DMS 273 (cell line): ENCODE data around the gene PIK3CD.

Experiments used
- DNase-seq: peaks from one replicate; lab custom pipeline; 2025; ENCODE audit not compliant: unreplicated experiment; lab: John Stamatoyannopoulos, UW

PIK3CD gene

GRCh38 chr1:9763914-9764313, 112.4 kb downstream of the PIK3CD start:
- DNase-seq = no peak

GRCh38 chr1:9764550-9764949, 113.0 kb downstream of the PIK3CD start:
- no peak for DNase-seq

- DNase-seq = no peak
These were observed 115.4 kb downstream of the PIK3CD start for GRCh38 chr1:9766759-9767442.

GRCh38 chr1:9767964-9768668, 116.6 kb downstream of the PIK3CD start:
- peak; percentile 22 for DNase-seq

- no peak for DNase-seq
These were observed 117.5 kb downstream of the PIK3CD start for GRCh38 chr1:9768983-9769382.

- DNase-seq = no peak
These were observed 118.8 kb downstream of the PIK3CD start for GRCh38 chr1:9770298-9770697.

GRCh38 chr1:9774712-9775679, 123.5 kb downstream of the PIK3CD start:
- no peak for DNase-seq

GRCh38 chr1:9776685-9777084, 125.2 kb downstream of the PIK3CD start:
- no peak for DNase-seq
